ENCODE measurements around the gene AKAP13.

Gene AKAP13

GRCh38 chr15:85404176-85404917 lies 23.9 kb downstream of the AKAP13 start:
- H3K27ac Mint-ChIP-seq, result peak overlapping the region; percentile 87
- H3K9me3 Mint-ChIP-seq, result no peaks in the 10 kb centered on the region
- peaks cover 88% of the 10 kb centered on the region for H3K4me1 Mint-ChIP-seq (ENCODE audit: low read depth)
- peaks cover 5% of the 10 kb centered on the region for H3K36me3 Mint-ChIP-seq (ENCODE audit: low read depth)
- peak overlapping the region; percentile 34 for H3K4me3 Mint-ChIP-seq
- no peak for DNase-seq
- no peaks in the 10 kb centered on the region for H3K27me3 Mint-ChIP-seq

DNA sequence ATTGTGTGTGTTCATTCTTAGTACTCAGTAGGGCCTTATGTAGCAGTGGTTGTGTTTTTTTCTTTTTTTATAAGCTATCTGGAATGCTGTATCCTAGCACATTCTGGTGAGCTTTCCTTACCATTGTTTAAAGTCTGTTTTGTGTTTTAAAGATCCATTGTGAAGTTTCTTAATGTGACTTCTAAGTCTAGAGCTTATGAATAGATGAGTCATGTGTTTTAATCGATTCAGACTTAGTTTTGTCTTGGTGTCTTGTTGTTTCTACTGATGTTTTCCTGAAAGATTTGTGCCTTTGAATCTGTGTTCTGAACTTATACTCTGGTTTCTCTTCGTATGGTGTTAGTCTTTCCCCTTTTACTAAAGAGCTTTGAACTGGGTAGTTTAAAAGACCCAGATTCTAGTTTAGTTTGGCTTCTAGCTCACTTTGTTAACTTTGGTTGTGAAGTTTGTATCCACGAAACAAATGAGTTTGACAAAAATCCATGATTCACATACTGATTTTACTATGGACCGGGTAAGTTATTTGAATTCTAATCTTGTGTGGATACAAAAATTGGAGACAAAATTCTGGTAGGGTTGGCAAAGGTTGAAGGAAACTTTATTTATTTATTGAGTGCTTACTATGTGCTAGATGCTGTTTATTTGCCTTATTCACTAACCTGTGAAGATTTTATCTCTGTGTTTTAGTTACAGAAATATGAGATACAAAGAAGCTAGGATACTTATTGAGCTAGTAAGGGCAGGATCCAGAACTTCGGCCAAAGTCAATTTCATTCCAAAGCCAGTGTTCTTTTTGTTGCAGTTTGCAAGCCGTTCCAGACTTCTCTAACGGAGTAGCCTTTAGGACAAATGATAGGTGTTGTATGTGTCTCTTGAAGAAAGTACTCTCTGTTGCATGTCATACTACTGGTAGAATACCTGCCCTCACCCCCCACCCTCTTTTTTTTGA lies 24.8 kb downstream of the AKAP13 start:
- Mint-ChIP-seq H3K9me3 (no peaks in the 10 kb centered on the region), H3K4me3 (peak overlapping the region; percentile 34), H3K36me3 (ENCODE audit: low read depth) (peaks cover 7% of the 10 kb centered on the region), H3K27me3 (no peaks in the 10 kb centered on the region), H3K4me1 (ENCODE audit: low read depth) (peaks cover 89% of the 10 kb centered on the region), H3K27ac (peak overlapping the region; percentile 87)
- DNase-seq, result no peak

GRCh38 chr15:85406916-85407315 lies 26.5 kb downstream of the AKAP13 start:
- Mint-ChIP-seq H3K4me1 (ENCODE audit: low read depth) (peaks cover 91% of the 10 kb centered on the region), H3K36me3 (ENCODE audit: low read depth) (peaks cover 13% of the 10 kb centered on the region), H3K27me3 (no peaks in the 10 kb centered on the region), H3K4me3 (peak overlapping the region; percentile 32), H3K27ac (peak overlapping the region; percentile 89), H3K9me3 (no peaks in the 10 kb centered on the region)
- no peak for DNase-seq

DNA sequence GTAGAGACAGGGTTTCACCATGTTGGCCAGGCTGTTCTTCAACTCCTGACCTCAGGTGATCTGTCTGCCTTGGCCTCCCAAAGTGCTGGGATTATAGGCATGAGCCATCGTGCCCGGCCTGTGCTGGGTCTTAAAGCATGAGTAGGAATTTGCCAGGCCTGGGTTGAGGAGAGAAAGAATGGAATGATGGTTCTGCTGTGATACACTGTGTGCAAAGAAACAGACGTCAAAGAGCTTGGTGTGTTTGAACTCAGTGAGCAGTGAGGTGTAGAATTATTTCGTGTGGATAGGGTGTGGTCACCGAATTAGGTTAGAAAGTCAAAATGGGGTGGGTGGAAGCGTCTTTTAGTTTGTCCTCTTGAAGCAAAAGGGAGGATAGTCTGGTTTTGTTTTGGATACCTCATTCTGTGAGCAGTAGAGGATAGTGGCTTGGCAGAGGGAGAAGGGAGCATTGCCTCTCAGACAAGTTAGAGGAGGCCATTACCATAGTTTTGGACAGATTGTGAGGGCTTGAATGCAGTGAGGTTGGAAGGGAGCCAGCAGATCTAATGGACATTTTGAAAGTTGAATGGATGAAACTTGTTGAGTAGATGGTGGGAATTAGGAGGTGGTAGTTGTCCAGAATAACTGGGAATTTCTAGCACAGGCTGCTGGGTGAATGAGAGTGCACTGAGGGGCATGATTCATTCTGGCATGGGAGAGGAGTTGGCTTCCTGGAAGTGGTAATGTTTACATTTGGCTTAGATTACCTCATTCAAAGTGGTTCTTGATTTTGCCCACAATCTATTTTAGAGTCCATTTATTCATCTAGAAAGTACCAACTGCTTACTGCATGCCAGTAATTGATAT lies 27.2 kb downstream of the AKAP13 start:
- peak; percentile 45 for DNase-seq
- Mint-ChIP-seq H3K9me3 (no peaks in the 10 kb centered on the region), H3K4me3 (peak overlapping the region; percentile 33), H3K27ac (peak overlapping the region; percentile 96), H3K36me3 (ENCODE audit: low read depth) (peaks cover 13% of the 10 kb centered on the region), H3K4me1 (ENCODE audit: low read depth) (peaks cover 90% of the 10 kb centered on the region), H3K27me3 (no peaks in the 10 kb centered on the region)

- H3K9me3 Mint-ChIP-seq, result no peaks in the 10 kb centered on the region
- H3K27ac Mint-ChIP-seq, result peak overlapping the region; percentile 96
- peaks cover 91% of the 10 kb centered on the region for H3K4me1 Mint-ChIP-seq (ENCODE audit: low read depth)
- peaks cover 13% of the 10 kb centered on the region for H3K36me3 Mint-ChIP-seq (ENCODE audit: low read depth)
- no peaks in the 10 kb centered on the region for H3K27me3 Mint-ChIP-seq
- DNase-seq, result no peak
- H3K4me3 Mint-ChIP-seq, result peak overlapping the region; percentile 20
Measured at GRCh38 chr15:85408270-85408746, 27.9 kb downstream of the AKAP13 start.

DNA sequence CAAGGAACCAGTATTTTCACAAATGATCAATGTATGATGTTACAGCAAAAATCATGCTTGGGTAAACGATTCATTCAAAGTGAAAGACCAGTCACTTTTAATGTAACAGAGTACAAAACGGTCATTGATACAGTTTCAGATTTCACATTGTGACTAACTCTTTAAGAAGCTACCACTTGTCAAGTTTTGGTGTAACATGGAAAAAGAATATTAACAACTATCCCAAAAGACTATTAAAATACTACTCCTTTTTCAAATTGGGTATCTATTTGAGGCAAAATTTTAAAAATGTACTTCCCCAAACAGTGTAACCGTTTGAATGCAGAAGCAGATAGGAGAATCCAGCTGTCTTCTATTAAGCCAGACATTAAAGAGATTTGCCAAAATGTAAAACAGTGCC lies 31.7 kb downstream of the AKAP13 start:
- peak overlapping the region; percentile 16 for H3K4me3 Mint-ChIP-seq
- H3K27ac Mint-ChIP-seq, result peak overlapping the region; percentile 86
- no peaks in the 10 kb centered on the region for H3K9me3 Mint-ChIP-seq
- peaks cover 22% of the 10 kb centered on the region for H3K36me3 Mint-ChIP-seq (ENCODE audit: low read depth)
- DNase-seq, result no peak
- H3K4me1 Mint-ChIP-seq (ENCODE audit: low read depth), result peaks cover 87% of the 10 kb centered on the region
- H3K27me3 Mint-ChIP-seq, result no peaks in the 10 kb centered on the region

DNA sequence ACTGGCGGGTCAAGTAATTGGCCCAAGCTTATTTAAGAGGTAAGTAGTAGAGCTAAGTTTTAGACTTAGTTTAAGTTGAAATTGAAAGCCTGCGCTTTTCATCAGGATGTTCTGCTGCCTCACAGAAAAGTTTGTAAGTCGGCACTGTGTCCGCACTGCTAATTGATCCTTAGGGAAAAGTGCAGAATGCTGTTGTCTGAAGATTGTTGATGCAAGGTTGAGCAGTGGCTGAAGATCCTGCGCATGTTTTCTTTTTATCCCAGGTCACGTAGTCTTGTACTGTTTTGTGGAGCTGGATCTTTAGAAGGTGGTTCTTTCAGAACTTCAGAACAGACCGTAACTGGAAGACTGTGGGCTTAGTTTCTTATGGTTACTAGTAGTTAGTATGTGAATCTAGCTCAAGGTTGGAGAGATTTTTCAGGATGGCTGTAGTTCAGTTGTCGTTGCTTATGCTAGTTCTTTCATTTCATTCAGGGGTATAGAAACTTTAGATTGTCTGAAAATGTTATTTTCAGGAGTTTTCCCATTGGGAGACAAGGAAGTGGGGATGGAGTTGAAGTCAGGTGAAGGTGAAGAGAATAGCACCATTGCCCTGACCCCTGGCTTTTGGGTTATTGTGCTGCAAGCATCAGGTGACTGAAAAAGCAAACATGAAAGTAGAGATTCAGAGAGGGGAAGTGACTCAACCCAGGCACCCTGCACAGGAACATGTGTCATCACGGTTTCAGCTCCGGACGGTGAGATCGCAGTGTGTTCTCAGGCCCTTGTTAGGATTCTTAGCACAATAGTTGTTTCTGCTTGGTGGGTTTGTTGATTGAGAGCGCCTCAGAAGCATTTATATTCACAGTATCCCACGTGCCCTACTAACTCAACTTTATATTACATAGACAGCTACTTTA lies 32.8 kb downstream of the AKAP13 start:
- peaks cover 22% of the 10 kb centered on the region for H3K36me3 Mint-ChIP-seq (ENCODE audit: low read depth)
- no peaks in the 10 kb centered on the region for H3K9me3 Mint-ChIP-seq
- no peaks in the 10 kb centered on the region for H3K27me3 Mint-ChIP-seq
- H3K4me1 Mint-ChIP-seq (ENCODE audit: low read depth), result peaks cover 85% of the 10 kb centered on the region
- peak; percentile 68 for DNase-seq
- H3K27ac Mint-ChIP-seq, result peak overlapping the region; percentile 97
- H3K4me3 Mint-ChIP-seq, result peak overlapping the region; percentile 67

- no peak for DNase-seq
- Mint-ChIP-seq H3K4me1 (ENCODE audit: low read depth) (peaks cover 86% of the 10 kb centered on the region), H3K36me3 (ENCODE audit: low read depth) (peaks cover 19% of the 10 kb centered on the region), H3K27ac (peak overlapping the region; percentile 97), H3K4me3 (peak overlapping the region; percentile 30), H3K9me3 (no peaks in the 10 kb centered on the region), H3K27me3 (no peaks in the 10 kb centered on the region)
Measured at GRCh38 chr15:85414037-85414436, 33.6 kb downstream of the AKAP13 start.

GRCh38 chr15:85414495-85414894 lies 34.1 kb downstream of the AKAP13 start:
- DNase-seq, result no peak
- peak overlapping the region; percentile 97 for H3K27ac Mint-ChIP-seq
- peaks cover 19% of the 10 kb centered on the region for H3K36me3 Mint-ChIP-seq (ENCODE audit: low read depth)
- no peaks in the 10 kb centered on the region for H3K9me3 Mint-ChIP-seq
- H3K27me3 Mint-ChIP-seq, result no peaks in the 10 kb centered on the region
- peak overlapping the region; percentile 30 for H3K4me3 Mint-ChIP-seq
- H3K4me1 Mint-ChIP-seq (ENCODE audit: low read depth), result peaks cover 90% of the 10 kb centered on the region

GRCh38 chr15:85414991-85415390 lies 34.6 kb downstream of the AKAP13 start:
- Mint-ChIP-seq H3K4me1 (ENCODE audit: low read depth) (peaks cover 87% of the 10 kb centered on the region), H3K4me3 (no peak overlapping the region), H3K27ac (peak overlapping the region; percentile 97), H3K36me3 (ENCODE audit: low read depth) (peaks cover 18% of the 10 kb centered on the region), H3K27me3 (no peaks in the 10 kb centered on the region), H3K9me3 (no peaks in the 10 kb centered on the region)
- no peak for DNase-seq

DNA sequence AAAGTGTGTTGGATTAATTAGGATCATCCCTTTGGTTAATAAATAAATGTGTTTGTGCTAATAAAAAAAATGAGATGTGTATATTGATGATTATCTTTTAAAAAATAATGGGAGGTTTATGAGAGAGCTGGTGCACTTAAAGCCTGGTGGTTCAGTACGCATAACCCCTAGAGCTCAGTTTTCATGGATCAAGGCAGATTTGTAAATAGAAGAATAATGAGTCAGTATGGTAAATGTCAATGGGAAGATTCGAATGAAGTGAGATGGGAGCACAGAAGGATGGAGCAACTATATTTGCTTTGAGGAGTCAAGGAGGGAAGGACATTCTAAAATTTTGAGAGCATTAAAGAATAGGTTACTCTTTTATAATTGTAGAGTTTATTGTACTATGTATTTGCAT lies 35.4 kb downstream of the AKAP13 start:
- H3K27me3 Mint-ChIP-seq, result no peaks in the 10 kb centered on the region
- no peaks in the 10 kb centered on the region for H3K9me3 Mint-ChIP-seq
- H3K27ac Mint-ChIP-seq, result peak overlapping the region; percentile 50
- peaks cover 87% of the 10 kb centered on the region for H3K4me1 Mint-ChIP-seq (ENCODE audit: low read depth)
- no peak overlapping the region for H3K4me3 Mint-ChIP-seq
- H3K36me3 Mint-ChIP-seq (ENCODE audit: low read depth), result peaks cover 13% of the 10 kb centered on the region
- DNase-seq, result no peak

- no peak overlapping the region for H3K27ac Mint-ChIP-seq
- H3K36me3 Mint-ChIP-seq (ENCODE audit: low read depth), result peaks cover 11% of the 10 kb centered on the region
- H3K4me3 Mint-ChIP-seq, result no peak overlapping the region
- no peaks in the 10 kb centered on the region for H3K27me3 Mint-ChIP-seq
- no peaks in the 10 kb centered on the region for H3K9me3 Mint-ChIP-seq
- DNase-seq, result no peak
- H3K4me1 Mint-ChIP-seq (ENCODE audit: low read depth), result peaks cover 87% of the 10 kb centered on the region
Measured at GRCh38 chr15:85417276-85417675, 36.9 kb downstream of the AKAP13 start.

DNA sequence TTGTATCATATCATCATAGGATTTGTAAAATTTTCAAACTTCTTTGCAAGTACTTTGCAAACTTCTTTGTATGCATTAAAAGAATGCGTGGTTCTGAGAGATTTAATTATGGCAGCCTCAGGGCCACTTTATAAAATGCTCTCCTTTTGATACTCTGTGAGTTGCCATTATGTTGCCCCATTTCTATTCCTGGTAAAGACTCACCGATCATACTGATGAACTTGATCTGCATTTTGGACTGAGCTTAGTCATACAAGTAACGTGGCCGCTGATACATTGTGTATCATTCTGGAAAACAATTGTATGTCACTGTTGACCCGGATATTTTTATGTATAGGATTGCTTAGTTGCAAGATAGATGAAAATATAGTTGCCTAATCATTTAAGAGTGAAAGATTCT lies 38.8 kb downstream of the AKAP13 start:
- peaks cover 89% of the 10 kb centered on the region for H3K4me1 Mint-ChIP-seq (ENCODE audit: low read depth)
- peaks cover 11% of the 10 kb centered on the region for H3K36me3 Mint-ChIP-seq (ENCODE audit: low read depth)
- no peaks in the 10 kb centered on the region for H3K9me3 Mint-ChIP-seq
- peak overlapping the region; percentile 34 for H3K27ac Mint-ChIP-seq
- DNase-seq, result no peak
- no peaks in the 10 kb centered on the region for H3K27me3 Mint-ChIP-seq
- no peak overlapping the region for H3K4me3 Mint-ChIP-seq
